GM10266 (cell line): ENCODE results near the gene PLEKHG2.

Experiments
- DNase-seq: peaks from one replicate; pipeline ENCODE4 v3.0.0; 2012; ENCODE audit errors: extremely low spot score
- CTCF ChIP-seq: IDR thresholded peaks from 2 replicates; pipeline ENCODE4 v1.5.1; 2012; ENCODE audit warnings: mild to moderate bottlenecking, low read depth; ENCODE audit not compliant: control insufficient read depth, insufficient read depth; ENCODE audit errors: missing control alignments

The PLEKHG2 gene

DNA sequence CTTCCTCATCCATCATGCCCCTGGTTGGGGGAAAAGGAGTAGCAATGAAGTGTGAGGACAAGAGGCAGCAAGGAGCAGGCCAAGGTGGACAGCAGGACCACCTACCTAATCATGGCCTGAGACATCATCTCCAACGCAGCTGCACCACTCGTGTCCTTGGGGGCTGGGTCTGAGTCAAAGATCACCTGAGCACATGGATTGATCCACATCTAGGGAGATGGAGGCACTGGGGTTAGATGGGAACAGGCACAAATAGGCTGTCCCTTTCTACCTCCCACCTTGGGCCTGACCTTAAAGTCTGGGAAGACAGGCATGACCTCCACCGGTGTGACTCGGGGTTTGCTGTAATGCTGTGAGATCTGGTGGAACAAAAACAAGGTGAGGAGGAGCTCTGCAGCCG lies 23.8 kb upstream of the PLEKHG2 start:
- no peak for DNase-seq
- no peak for TF ChIP-seq CTCF

DNA sequence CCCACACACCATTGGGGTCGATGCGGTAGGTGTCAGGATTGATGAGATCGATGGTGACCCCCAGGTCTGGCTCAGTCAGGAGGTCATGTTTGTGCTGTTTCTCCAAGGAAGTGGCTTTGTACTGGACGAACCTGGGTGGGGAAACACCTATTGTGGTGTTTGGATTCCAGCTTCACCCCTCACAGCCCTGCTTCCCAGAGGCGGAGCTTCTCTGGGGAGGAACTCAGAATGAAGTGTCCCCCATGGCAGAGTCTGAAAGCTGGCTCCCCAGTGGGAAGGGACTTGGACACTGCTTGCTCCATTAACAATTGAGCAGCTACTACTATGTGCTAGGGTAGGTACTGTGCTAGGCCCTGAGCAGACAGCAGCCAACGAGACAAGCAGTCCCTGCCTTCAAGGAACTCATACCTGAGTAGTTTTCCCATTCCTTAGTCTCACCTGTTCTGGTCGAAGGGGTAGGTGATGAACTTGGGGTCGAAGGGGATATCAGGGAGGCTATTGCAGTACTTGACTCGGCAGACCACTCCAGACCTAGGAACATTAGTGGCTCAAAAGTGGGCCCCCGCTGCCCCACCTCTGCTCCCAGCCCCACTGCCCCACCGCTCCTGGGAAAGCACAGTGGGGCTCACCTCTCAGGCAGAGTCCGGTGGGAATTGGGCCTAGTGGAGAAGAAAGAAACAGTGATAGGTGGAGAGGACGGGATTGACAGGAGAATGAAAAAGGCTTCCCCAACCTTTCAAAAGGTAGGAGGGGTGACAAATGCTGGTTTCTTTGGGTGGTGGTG lies 22.6 kb upstream of the PLEKHG2 start:
- no peak for DNase-seq
- no peak for TF ChIP-seq CTCF

GRCh38 chr19:39390451-39390750 lies 22.1 kb upstream of the PLEKHG2 start:
- no peak for DNase-seq
- no peak for TF ChIP-seq CTCF

- peak; percentile 99 for DNase-seq
- TF ChIP-seq CTCF: peak; percentile 24
Measured at GRCh38 chr19:39390751-39391437, 21.6 kb upstream of the PLEKHG2 start, which contains the start of the genes MED29 and PAF1. TSS of gene MED29 (plus strand) at chr19:39391378. CDS start at chr19:39391423, 45 bp downstream. TSS of gene PAF1 (minus strand) at chr19:39391106. CDS start at chr19:39390864, 242 bp downstream.

- TF ChIP-seq CTCF: peak; percentile 99
- DNase-seq: peak; percentile 87
Measured at GRCh38 chr19:39397360-39398296, 14.8 kb upstream of the PLEKHG2 start.

DNA sequence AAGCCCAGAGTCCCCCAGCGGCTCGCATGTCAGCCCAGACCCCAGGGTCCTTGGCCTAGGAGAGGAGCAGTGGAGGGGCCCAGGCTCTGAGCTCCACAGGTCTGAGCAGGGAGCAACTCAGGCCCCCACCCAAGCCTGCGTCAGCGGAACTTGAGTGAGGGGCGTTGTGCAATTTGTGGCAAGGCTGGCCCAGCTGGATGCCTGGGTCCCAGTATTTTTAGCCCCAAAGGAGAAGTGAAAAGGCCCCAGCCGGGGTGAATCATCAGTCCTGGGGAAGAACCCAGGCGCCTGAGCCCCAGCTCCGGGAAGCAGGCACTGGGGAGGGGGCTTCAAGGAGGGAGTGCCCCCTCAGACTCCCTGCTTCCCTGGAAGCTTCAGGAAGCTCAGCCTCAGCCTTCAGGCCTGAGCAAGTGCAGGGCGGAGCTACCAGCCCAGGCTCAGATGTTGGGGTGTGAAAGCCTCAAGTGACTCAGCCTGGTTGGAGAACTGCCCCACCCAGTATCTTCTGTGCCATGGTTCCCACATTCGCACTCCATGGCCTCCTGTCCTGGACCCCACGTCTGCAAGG lies 14.1 kb upstream of the PLEKHG2 start:
- TF ChIP-seq CTCF: no peak
- no peak for DNase-seq
